H1 (cell line): ENCODE measurements around the gene SCO1. TPM values are rescaled to one million over a fixed set of nuclear protein-coding genes. Genes with fewer than 3 reads are reported as not detected.
A peak's percentile ranks its signal among the peaks of the same experiment; 100 is the strongest.

Experiments
- CTCF ChIA-PET: fragments of 300-600 bp; sonication (Branson Sonifier 250); formaldehyde crosslinking; loops from one replicate; lab custom pipeline; 2021; ENCODE audit not compliant: partially characterized antibody; lab: Charles Lee
- POLR2A ChIA-PET: fragments of 300-600 bp; sonication (Branson Sonifier 250); formaldehyde crosslinking; loops from one replicate; lab custom pipeline; 2021; ENCODE audit warnings: inconsistent platforms; ENCODE audit not compliant: partially characterized antibody; lab: Charles Lee
- DNase-seq, 2 experiments: peaks; one replicate each; pipeline versions ENCODE4 v3.0.0 to v3.0.0-alpha.2; 2010 to 2022; ENCODE audit warnings: low spot score in 2 of 2, low read depth in 1 of 2, mixed read lengths in 1 of 2
- FAIRE-seq: peaks from 2 replicates; lab custom pipeline; 2011; peaks lifted over from hg19 to GRCh38; lab: Jason Lieb, UNC
- H2AFZ ChIP-seq: 2 replicates; pipeline ENCODE4 v1.8.1; 2012; ENCODE audit warnings: low read length, inconsistent platforms
- H2AK5ac ChIP-seq: 2 replicates; pipeline ENCODE4 v1.6.1; 2013; ENCODE audit warnings: low read depth, low read length
- H2BK120ac ChIP-seq: replicated peaks from 2 replicates; pipeline ENCODE3; 2013; ENCODE audit warnings: low read depth, low read length, inconsistent platforms
- H2BK12ac ChIP-seq: 2 replicates; pipeline ENCODE4 v1.6.1; 2013; ENCODE audit warnings: low read depth, low read length
- H2BK15ac ChIP-seq: 2 replicates; pipeline ENCODE4 v1.6.1; 2013; ENCODE audit warnings: low read length
- H2BK20ac ChIP-seq: 2 replicates; pipeline ENCODE4 v1.6.1; 2013; ENCODE audit warnings: low read length
- H2BK5ac ChIP-seq: 2 replicates; pipeline ENCODE4 v1.6.1; 2013; ENCODE audit warnings: low read depth, low read length
- H3K14ac ChIP-seq: 2 replicates; pipeline ENCODE4 v1.6.1; 2013; ENCODE audit warnings: inconsistent platforms; ENCODE audit not compliant: insufficient read length
- H3K18ac ChIP-seq: 2 replicates; pipeline ENCODE4 v1.6.1; 2013; ENCODE audit warnings: low read length; ENCODE audit errors: extremely low read depth
- H3K23ac ChIP-seq: 2 replicates; pipeline ENCODE4 v1.6.1; 2013; ENCODE audit warnings: inconsistent platforms; ENCODE audit not compliant: insufficient read length
- H3K23me2 ChIP-seq: 2 replicates; pipeline ENCODE4 v1.6.1; 2013; ENCODE audit warnings: low read depth, low read length
- H3K27ac ChIP-seq: 2 replicates; pipeline ENCODE4 v1.6.1; 2011; ENCODE audit warnings: low read depth, low read length, inconsistent platforms
- H3K27me3 ChIP-seq, 4 experiments: replicated peaks in 1 of 4; 1 replicate in 1 of 4; 2 replicates in 3 of 4; pipeline versions ENCODE4 v1.6.1 to v1.8.1; 2011 to 2013; ENCODE audit warnings: low read length in 3 of 4, mild to moderate bottlenecking in 3 of 4, inconsistent platforms in 2 of 4, mixed read lengths in 2 of 4, moderate library complexity in 1 of 4; ENCODE audit not compliant: control insufficient read depth in 3 of 4, insufficient read depth in 3 of 4; ENCODE audit errors: extremely low read depth in 1 of 4
- H3K36me3 ChIP-seq, 4 experiments: 2 replicates each; pipeline versions ENCODE4 v1.6.1 to v1.8.1; 2011 to 2013; ENCODE audit warnings: mild to moderate bottlenecking in 4 of 4, low read length in 3 of 4, moderate library complexity in 2 of 4, control low read depth in 1 of 4, inconsistent platforms in 1 of 4; ENCODE audit not compliant: insufficient read depth in 4 of 4, control insufficient read depth in 2 of 4
- H3K4ac ChIP-seq: replicated peaks from 2 replicates; pipeline ENCODE3; 2013; ENCODE audit warnings: low read length, low read depth, mixed read lengths, inconsistent platforms; ENCODE audit not compliant: insufficient read length
- H3K4me1 ChIP-seq, 4 experiments: replicated peaks in 1 of 4; 1 replicate in 1 of 4; 2 replicates in 3 of 4; pipeline versions ENCODE4 v1.6.1 to v1.8.1; 2011 to 2013; ENCODE audit warnings: low read length in 3 of 4, inconsistent platforms in 2 of 4, mixed read lengths in 1 of 4; ENCODE audit not compliant: insufficient read depth in 4 of 4, control insufficient read depth in 3 of 4
- H3K4me2 ChIP-seq, 2 experiments: 2 replicates each; pipeline versions ENCODE4 v1.6.1 to v1.8.1; 2011 to 2013; ENCODE audit warnings: low read depth in 2 of 2, low read length in 2 of 2, control low read depth in 1 of 2, inconsistent platforms in 1 of 2, mild to moderate bottlenecking in 1 of 2; ENCODE audit not compliant: insufficient read depth in 1 of 2
- H3K4me3 ChIP-seq, 4 experiments: fragments of 200-600, 300-600 bp in 1 of 4; sonication (generic), shearing (Covaris generic), sonication (Bioruptor Twin) in 1 of 4; 2 replicates each; pipeline versions ENCODE4 v1.5.1 to v1.8.1; 2011 to 2016; ENCODE audit warnings: low read length in 4 of 4, low read depth in 3 of 4, control low read depth in 2 of 4, inconsistent platforms in 2 of 4, mild to moderate bottlenecking in 2 of 4, mixed read lengths in 1 of 4, moderate library complexity in 1 of 4; ENCODE audit not compliant: insufficient read depth in 2 of 4; ENCODE audit errors: extremely low read depth in 1 of 4
- H3K56ac ChIP-seq: replicated peaks from 2 replicates; pipeline ENCODE3; 2013; ENCODE audit warnings: low read depth, mild to moderate bottlenecking, mixed read lengths, low read length, inconsistent platforms; ENCODE audit not compliant: insufficient read length
- H3K79me1 ChIP-seq: 2 replicates; pipeline ENCODE4 v1.6.1; 2013; ENCODE audit warnings: low read depth, low read length, control low read depth
- H3K79me2 ChIP-seq, 2 experiments: 2 replicates each; pipeline versions ENCODE4 v1.6.1 to v1.8.1; 2012 to 2013; ENCODE audit warnings: low read length in 2 of 2, mild to moderate bottlenecking in 2 of 2, inconsistent platforms in 1 of 2; ENCODE audit not compliant: insufficient read depth in 2 of 2, control insufficient read depth in 1 of 2
- H3K9ac ChIP-seq, 4 experiments: replicated peaks in 1 of 4; 1 replicate in 1 of 4; 2 replicates in 3 of 4; pipeline versions ENCODE4 v1.6.1 to v1.8.1; 2011 to 2013; ENCODE audit warnings: low read depth in 3 of 4, low read length in 3 of 4, control low read depth in 2 of 4, mild to moderate bottlenecking in 2 of 4, moderate library complexity in 2 of 4, inconsistent platforms in 1 of 4; ENCODE audit errors: extremely low read depth in 1 of 4
- H3K9me3 ChIP-seq, 2 experiments: 2 replicates each; pipeline versions ENCODE4 v1.6.1 to v1.8.1; 2012 to 2013; ENCODE audit warnings: mild to moderate bottlenecking in 2 of 2, moderate library complexity in 2 of 2, control low read depth in 1 of 2, inconsistent platforms in 1 of 2, low read depth in 1 of 2, low read length in 1 of 2, mixed read lengths in 1 of 2; ENCODE audit not compliant: insufficient read depth in 2 of 2
- H4K20me1 ChIP-seq, 2 experiments: replicated peaks in 1 of 2; 2 replicates each; pipeline versions ENCODE3 to v1.8.1; 2011 to 2013; ENCODE audit warnings: inconsistent platforms in 2 of 2, low read length in 2 of 2, mild to moderate bottlenecking in 1 of 2; ENCODE audit not compliant: insufficient read depth in 2 of 2, control insufficient read depth in 1 of 2
- H4K5ac ChIP-seq: 2 replicates; pipeline ENCODE4 v1.6.1; 2013; ENCODE audit warnings: low read length, low read depth, mixed read lengths, inconsistent platforms; ENCODE audit not compliant: insufficient read length
- H4K8ac ChIP-seq: 2 replicates; pipeline ENCODE4 v1.8.0; 2013; ENCODE audit warnings: mild to moderate bottlenecking, moderate library complexity, low read length, inconsistent platforms; ENCODE audit not compliant: insufficient read depth; ENCODE audit errors: extremely low read depth
- H4K91ac ChIP-seq: replicated peaks from 2 replicates; pipeline ENCODE3; 2013; ENCODE audit warnings: low read length, mixed read lengths, inconsistent platforms; ENCODE audit not compliant: insufficient read length
- CBX8 ChIP-seq: fragments of 300-800, 300-1000 bp; sonication (generic); IDR thresholded peaks from 2 replicates; pipeline ENCODE4 v1.7.1; 2016; ENCODE audit warnings: low read depth, low read length, borderline replicate concordance
- RXRA ChIP-seq: IDR thresholded peaks from 2 replicates; pipeline ENCODE4 v1.6.1; 2011; ENCODE audit warnings: low read depth, mild to moderate bottlenecking, low read length, moderate library complexity; ENCODE audit not compliant: insufficient read depth
- WGBS, 2 experiments: shearing (Covaris generic) in 1 of 2; methylation state at CpG; one replicate each; pipeline versions ENCODE4 v1.1.6 to v1.1.7; 2013 to 2015; ENCODE audit warnings: low lambda C conversion rate in 2 of 2, mixed read lengths in 2 of 2, inconsistent platforms in 1 of 2, low coverage in 1 of 2, missing lambda C conversion rate in 1 of 2; ENCODE audit not compliant: insufficient replicate concordance in 2 of 2, insufficient coverage in 1 of 2, insufficient read length in 1 of 2; ENCODE audit errors: extremely low coverage in 1 of 2, missing lambda C conversion rate in 1 of 2; 5-methylcytosine and 5-hydroxymethylcytosine counted together
- polyA plus RNA-seq, 7 experiments: library from polyadenylated mRNA; depleted of rRNA in 3 of 7; stranded (reverse) in 5 of 7; unstranded in 2 of 7; fragments of >200 nt in 5 of 7; fragments of 200-250 nt in 2 of 7; gene quantifications; 1 replicate in 5 of 7; 2 replicates in 1 of 7; 4 replicates in 1 of 7; pipeline versions ENCODE4 v1.2.1 to v1.2.3, GENCODE V29; 2011 to 2013; ENCODE audit warnings: missing spikeins in 2 of 7, mixed read lengths in 2 of 7
- total RNA-seq: library from RNA; stranded (reverse); fragmentation: NEBNext Ultra II Directional; extraction: Animal tissue kit (Norgen Biotek cat#: 25700); gene quantifications from 2 replicates; pipeline ENCODE4 v1.2.1, GENCODE V29; 2021
- TF ChIP-seq, protein P1 (sequence below), 3 experiments: IDR thresholded peaks; 1 replicate in 2 of 3; 2 replicates in 1 of 3; pipeline versions ENCODE4 v1.5.1 to v1.6.1; 2011; ENCODE audit warnings: low read length in 3 of 3, mild to moderate bottlenecking in 3 of 3, inconsistent platforms in 2 of 3, low read depth in 1 of 3, moderate library complexity in 1 of 3; ENCODE audit not compliant: insufficient read depth in 1 of 3; ENCODE audit errors: control extremely low read depth in 1 of 3
- TF ChIP-seq, protein P2 (sequence below): IDR thresholded peaks from 2 replicates; pipeline ENCODE4 v1.6.1; 2012; ENCODE audit warnings: low read length, inconsistent platforms

SCO1 gene
- total and polyA plus RNA-seq, 2 of the 8 experiments (the other 6 are each of a cell fraction or from before 2014, with no cell fraction given) = 18.7 to 61.8 TPM

DNA sequence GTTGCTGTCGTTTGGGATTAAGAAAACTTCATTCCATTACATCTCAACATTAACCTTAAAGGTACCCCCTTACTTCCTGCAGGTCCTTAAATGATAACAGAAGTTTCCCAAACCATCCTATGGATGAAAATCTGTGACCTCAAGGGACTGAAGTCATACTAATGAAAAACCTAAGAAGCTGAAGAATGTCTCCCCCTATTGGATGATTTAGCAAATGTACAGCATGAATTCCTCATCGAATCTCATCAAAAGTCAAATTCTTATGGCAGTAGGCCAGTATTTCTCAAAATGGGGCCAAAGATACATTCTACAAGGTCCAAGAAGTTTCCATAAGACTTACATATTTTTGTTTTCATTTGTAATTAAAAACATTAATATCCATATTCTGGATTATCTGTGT, 13.5 kb downstream of the SCO1 start:
- H3K9me3 ChIP-seq = no peaks in the 10 kb centered on the region
- 78% methylated on average over 2 of the region's 2 CpGs; no CpG with 5 or more reads in 1 of the 2 experiments for WGBS, 2 experiments
- H3K36me3 ChIP-seq = peaks cover 17 to 88% (median 55%) of the 10 kb centered on the region in 4 experiments
- TF ChIP-seq CBX8 (no peak), RXRA (no peak)
- TF ChIP-seq, protein P1, sequence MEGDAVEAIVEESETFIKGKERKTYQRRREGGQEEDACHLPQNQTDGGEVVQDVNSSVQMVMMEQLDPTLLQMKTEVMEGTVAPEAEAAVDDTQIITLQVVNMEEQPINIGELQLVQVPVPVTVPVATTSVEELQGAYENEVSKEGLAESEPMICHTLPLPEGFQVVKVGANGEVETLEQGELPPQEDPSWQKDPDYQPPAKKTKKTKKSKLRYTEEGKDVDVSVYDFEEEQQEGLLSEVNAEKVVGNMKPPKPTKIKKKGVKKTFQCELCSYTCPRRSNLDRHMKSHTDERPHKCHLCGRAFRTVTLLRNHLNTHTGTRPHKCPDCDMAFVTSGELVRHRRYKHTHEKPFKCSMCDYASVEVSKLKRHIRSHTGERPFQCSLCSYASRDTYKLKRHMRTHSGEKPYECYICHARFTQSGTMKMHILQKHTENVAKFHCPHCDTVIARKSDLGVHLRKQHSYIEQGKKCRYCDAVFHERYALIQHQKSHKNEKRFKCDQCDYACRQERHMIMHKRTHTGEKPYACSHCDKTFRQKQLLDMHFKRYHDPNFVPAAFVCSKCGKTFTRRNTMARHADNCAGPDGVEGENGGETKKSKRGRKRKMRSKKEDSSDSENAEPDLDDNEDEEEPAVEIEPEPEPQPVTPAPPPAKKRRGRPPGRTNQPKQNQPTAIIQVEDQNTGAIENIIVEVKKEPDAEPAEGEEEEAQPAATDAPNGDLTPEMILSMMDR (IDR thresholded peaks at IDR 0.05; ENCODE audit: control extremely low read depth in 1 of 3, insufficient read depth in 1 of 3, low read depth in 1 of 3, low read length in 3 of 3) = peak in 1 of 3 experiments; percentile 56; a peak in 2 of 4 replicates
- TF ChIP-seq, protein P2, sequence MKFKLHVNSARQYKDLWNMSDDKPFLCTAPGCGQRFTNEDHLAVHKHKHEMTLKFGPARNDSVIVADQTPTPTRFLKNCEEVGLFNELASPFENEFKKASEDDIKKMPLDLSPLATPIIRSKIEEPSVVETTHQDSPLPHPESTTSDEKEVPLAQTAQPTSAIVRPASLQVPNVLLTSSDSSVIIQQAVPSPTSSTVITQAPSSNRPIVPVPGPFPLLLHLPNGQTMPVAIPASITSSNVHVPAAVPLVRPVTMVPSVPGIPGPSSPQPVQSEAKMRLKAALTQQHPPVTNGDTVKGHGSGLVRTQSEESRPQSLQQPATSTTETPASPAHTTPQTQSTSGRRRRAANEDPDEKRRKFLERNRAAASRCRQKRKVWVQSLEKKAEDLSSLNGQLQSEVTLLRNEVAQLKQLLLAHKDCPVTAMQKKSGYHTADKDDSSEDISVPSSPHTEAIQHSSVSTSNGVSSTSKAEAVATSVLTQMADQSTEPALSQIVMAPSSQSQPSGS = no peak

More for the DNA sequence above, 13.5 kb downstream of the SCO1 start:
- no peak overlapping the region for H2BK12ac ChIP-seq
- no peak overlapping the region for H4K5ac ChIP-seq
- no peaks in the 10 kb centered on the region for H3K27me3 ChIP-seq
- no peak overlapping the region for H2BK20ac ChIP-seq
- H2BK120ac ChIP-seq = no peak overlapping the region
- no peak overlapping the region for H3K4me3 ChIP-seq
- no peak overlapping the region for H2BK5ac ChIP-seq
- POLR2A ChIA-PET = interaction anchor here (1.0 to 1.7 kb wide), 4 partner anchors 9 to 47 kb away, joined by 3 to 9 read pairs (median 4); no protein-coding TSS in a partner anchor
- H4K8ac ChIP-seq = no peak overlapping the region
- H3K4me1 ChIP-seq = no peaks in the 10 kb centered on the region
- peaks cover 2 to 7% of the 10 kb centered on the region in 2 experiments for H4K20me1 ChIP-seq
- no peak overlapping the region for H3K56ac ChIP-seq
- no peak overlapping the region for H3K18ac ChIP-seq
- peaks cover 0 to 15% of the 10 kb centered on the region in 2 experiments; a peak in 2 of 4 replicates for H3K79me2 ChIP-seq
- no peak overlapping the region for H3K9ac ChIP-seq
- H3K4me2 ChIP-seq = no peak overlapping the region
- CTCF ChIA-PET = interaction anchor here (0.5 to 3.4 kb wide), 18 partner anchors 9 to 364 kb away, joined by 3 to 21 read pairs (median 6); no protein-coding TSS in a partner anchor
- no peak overlapping the region for H3K27ac ChIP-seq
- H3K79me1 ChIP-seq = no peaks in the 10 kb centered on the region
- H3K14ac ChIP-seq = no peak overlapping the region
- H3K4ac ChIP-seq = no peak overlapping the region
- no peaks in the 10 kb centered on the region for H3K23me2 ChIP-seq
- FAIRE-seq (peak; percentile 72), DNase-seq (no peak)
- no peak overlapping the region for H2AK5ac ChIP-seq
- H2BK15ac ChIP-seq = no peak overlapping the region
- H2AFZ ChIP-seq = no peak overlapping the region
- no peak overlapping the region for H4K91ac ChIP-seq
- H3K23ac ChIP-seq = no peak overlapping the region
